HFF-Myc (cell line): Measurements from ENCODE around the gene SEMA3E.
"Not testable (repeated sequence)": the region's sequence is repeated elsewhere in the genome, so short reads cannot be mapped to it uniquely, and the experiment has no call there.

ENCODE experiments used
- DNase-seq: peaks from one replicate; pipeline ENCODE4 v3.0.0-alpha.2; 2011; ENCODE audit warnings: low read depth; ENCODE audit errors: extremely low read depth
- H3K4me3 ChIP-seq: replicated peaks from 2 replicates; pipeline ENCODE4 v1.5.1; 2011; ENCODE audit warnings: low read depth, mild to moderate bottlenecking, control low read depth, low read length
- CTCF ChIP-seq: IDR thresholded peaks from 2 replicates; pipeline ENCODE4 v1.5.1; 2012; ENCODE audit warnings: mild to moderate bottlenecking, low read depth, low read length, control low read depth; ENCODE audit errors: missing control alignments

Gene SEMA3E

GRCh38 chr7:83447681-83448080 lies 201.3 kb downstream of the SEMA3E start:
- DNase-seq = no peak
- no peak overlapping the region for H3K4me3 ChIP-seq
- no peak for TF ChIP-seq CTCF

GRCh38 chr7:83446102-83446669 lies 202.8 kb downstream of the SEMA3E start:
- no peak for TF ChIP-seq CTCF
- DNase-seq = no peak
- no peak overlapping the region for H3K4me3 ChIP-seq

GRCh38 chr7:83442911-83443310 lies 206.0 kb downstream of the SEMA3E start:
- H3K4me3 ChIP-seq = no peak overlapping the region
- no peak for TF ChIP-seq CTCF

GRCh38 chr7:83439026-83439425 lies 209.9 kb downstream of the SEMA3E start:
- no peak for TF ChIP-seq CTCF
- no peak for DNase-seq
- no peak overlapping the region for H3K4me3 ChIP-seq

More at GRCh38 chr7:83442911-83443310, 206.0 kb downstream of the SEMA3E start:
- no peak for DNase-seq

GRCh38 chr7:83430289-83430688 lies 218.7 kb downstream of the SEMA3E start:
- not testable (repeated sequence) for H3K4me3 ChIP-seq, DNase-seq

- H3K4me3 ChIP-seq = no peak overlapping the region
- no peak for TF ChIP-seq CTCF
- DNase-seq = no peak
Observed at GRCh38 chr7:83429493-83429892, 219.4 kb downstream of the SEMA3E start.

GRCh38 chr7:83427884-83428283 lies 221.1 kb downstream of the SEMA3E start:
- no peak for DNase-seq
- no peak for TF ChIP-seq CTCF
- no peak overlapping the region for H3K4me3 ChIP-seq
